ENCODE data around the gene COMMD3.
"Not testable (repeated sequence)": the region's sequence is repeated elsewhere in the genome, so short reads cannot be mapped to it uniquely, and the experiment has no call there.

COMMD3 gene

GRCh38 chr10:22340329-22341189 is 24.4 kb downstream of the COMMD3 start:
- DNase-seq = no peak

- no peak for DNase-seq
Measured at GRCh38 chr10:22341190-22341925, 25.2 kb downstream of the COMMD3 start.

- no peak for DNase-seq
Measured at GRCh38 chr10:22341926-22342196, 25.7 kb downstream of the COMMD3 start.

GRCh38 chr10:22342421-22342820 is 26.2 kb downstream of the COMMD3 start:
- DNase-seq = no peak

GRCh38 chr10:22343731-22344130 is 27.5 kb downstream of the COMMD3 start:
- no peak for DNase-seq

GRCh38 chr10:22344249-22344648 is 28.1 kb downstream of the COMMD3 start:
- DNase-seq = no peak

- no peak for DNase-seq
Measured at GRCh38 chr10:22344781-22345300, 28.7 kb downstream of the COMMD3 start.

- DNase-seq = no peak
Measured at GRCh38 chr10:22345301-22346095, 29.3 kb downstream of the COMMD3 start, which contains the start of gene SPAG6. Gene SPAG6, plus strand, starts transcription at chr10:22345496. Its CDS starts 116 bp downstream, at chr10:22345612.

GRCh38 chr10:22346096-22346661 is 30.0 kb downstream of the COMMD3 start:
- DNase-seq = no peak

GRCh38 chr10:22349755-22350154 is 33.6 kb downstream of the COMMD3 start:
- DNase-seq = no peak

- DNase-seq = no peak
Measured at GRCh38 chr10:22351131-22351703, 35.0 kb downstream of the COMMD3 start.

GRCh38 chr10:22356324-22356873 is 40.2 kb downstream of the COMMD3 start:
- no peak for DNase-seq

- DNase-seq = not testable (repeated sequence)
Measured at GRCh38 chr10:22357770-22358169, 41.6 kb downstream of the COMMD3 start.

- DNase-seq = no peak
Measured at GRCh38 chr10:22363305-22363704, 47.1 kb downstream of the COMMD3 start.

GRCh38 chr10:22364407-22365140 is 48.4 kb downstream of the COMMD3 start:
- DNase-seq = no peak

- no peak for DNase-seq
Measured at GRCh38 chr10:22365233-22365632, 49.0 kb downstream of the COMMD3 start.

GRCh38 chr10:22365644-22366434 is 49.7 kb downstream of the COMMD3 start:
- DNase-seq = no peak

- DNase-seq = no peak
Measured at GRCh38 chr10:22366435-22366703, 50.2 kb downstream of the COMMD3 start.

GRCh38 chr10:22366771-22367170 is 50.6 kb downstream of the COMMD3 start:
- DNase-seq = no peak

GRCh38 chr10:22367471-22367870 is 51.3 kb downstream of the COMMD3 start:
- DNase-seq = no peak

- no peak for DNase-seq
Measured at GRCh38 chr10:22368402-22368801, 52.2 kb downstream of the COMMD3 start.
